Measurements from ENCODE around the gene FANCG.

- TF ChIP-seq POLR2A (IDR thresholded peaks at IDR 0.05; ENCODE audit: control extremely low read depth in 1 of 2, low read depth in 2 of 2, low read length in 2 of 2): peak; percentile 37 to 42; a peak in 2 of 3 replicates
- TF ChIP-seq KDM4A (IDR thresholded peaks at IDR 0.05; ENCODE audit: low read depth, low read length, severe bottlenecking): no peak
- TF ChIP-seq, protein P1, sequence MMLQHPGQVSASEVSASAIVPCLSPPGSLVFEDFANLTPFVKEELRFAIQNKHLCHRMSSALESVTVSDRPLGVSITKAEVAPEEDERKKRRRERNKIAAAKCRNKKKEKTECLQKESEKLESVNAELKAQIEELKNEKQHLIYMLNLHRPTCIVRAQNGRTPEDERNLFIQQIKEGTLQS (IDR thresholded peaks at IDR 0.05; ENCODE audit: insufficient read depth, low read depth, low read length): no peak
- TF ChIP-seq CHD7 (IDR thresholded peaks at IDR 0.05; ENCODE audit: insufficient replicate concordance, low read length): no peak
- TF ChIP-seq SIN3A (conservative IDR thresholded peaks at IDR 0.05 in 1 of 2, IDR thresholded peaks at IDR 0.05 in 1 of 2; ENCODE audit: low read depth in 1 of 2, low read length in 2 of 2): no peak
- TF ChIP-seq GABPA (IDR thresholded peaks at IDR 0.05; ENCODE audit: borderline replicate concordance, insufficient read depth, low read length): no peak
- no peak for TF ChIP-seq CTCF (IDR thresholded peaks at IDR 0.05; ENCODE audit: control extremely low read depth in 1 of 3, insufficient read depth in 1 of 3, low read depth in 1 of 3, low read length in 3 of 3)
- no peak for TF ChIP-seq SP1 (IDR thresholded peaks at IDR 0.05; ENCODE audit: low read depth, low read length)
- TF ChIP-seq MAFK (IDR thresholded peaks at IDR 0.05; ENCODE audit: low read depth, low read length): no peak
- no peak for TF ChIP-seq YY1 (IDR thresholded peaks at IDR 0.05; ENCODE audit: low read depth, low read length)
- no peak for TF ChIP-seq ZNF274 (IDR thresholded peaks at IDR 0.05; ENCODE audit: borderline replicate concordance, extremely low read depth, low read length)
- TF ChIP-seq SAP30 (IDR thresholded peaks at IDR 0.05; ENCODE audit: insufficient read depth, insufficient replicate concordance, low read length): no peak
- no peak for TF ChIP-seq TEAD4 (IDR thresholded peaks at IDR 0.05; ENCODE audit: low read depth, low read length)
- TF ChIP-seq RAD21 (IDR thresholded peaks at IDR 0.05 in 1 of 2, conservative IDR thresholded peaks at IDR 0.05 in 1 of 2; ENCODE audit: low read depth in 2 of 2, low read length in 2 of 2): no peak
Observed at GRCh38 chr9:35054871-35055644, 24.7 kb downstream of the FANCG start.

All from H1 (cell line).